ENCODE results near the gene AFF2.

DNA sequence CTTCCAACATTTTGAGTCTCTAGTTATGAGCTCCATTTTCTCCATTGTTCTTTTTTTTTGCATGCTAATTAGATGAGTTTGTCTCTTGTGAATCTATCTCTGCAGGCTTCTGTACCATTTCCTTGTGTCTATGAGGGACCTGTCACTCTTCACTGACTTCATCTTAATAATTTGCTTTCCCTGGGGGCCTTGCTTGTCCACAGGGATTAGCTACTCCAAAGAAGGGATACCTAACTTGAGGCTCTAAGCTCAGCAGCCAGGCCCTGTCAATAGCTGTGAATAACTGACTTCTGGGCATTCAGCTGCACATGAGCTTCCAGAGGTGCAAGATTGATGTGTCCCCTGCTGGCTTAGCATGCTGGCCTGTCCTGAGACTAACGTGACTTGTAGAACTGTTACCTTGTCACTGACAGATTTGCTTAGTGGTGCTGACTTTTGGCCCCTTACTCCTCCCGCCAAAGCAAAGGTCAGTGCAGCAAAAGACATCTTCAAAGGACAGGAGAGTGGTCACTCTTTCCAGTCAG is 124.6 kb downstream of the AFF2 start:
- TF ChIP-seq, protein P1, sequence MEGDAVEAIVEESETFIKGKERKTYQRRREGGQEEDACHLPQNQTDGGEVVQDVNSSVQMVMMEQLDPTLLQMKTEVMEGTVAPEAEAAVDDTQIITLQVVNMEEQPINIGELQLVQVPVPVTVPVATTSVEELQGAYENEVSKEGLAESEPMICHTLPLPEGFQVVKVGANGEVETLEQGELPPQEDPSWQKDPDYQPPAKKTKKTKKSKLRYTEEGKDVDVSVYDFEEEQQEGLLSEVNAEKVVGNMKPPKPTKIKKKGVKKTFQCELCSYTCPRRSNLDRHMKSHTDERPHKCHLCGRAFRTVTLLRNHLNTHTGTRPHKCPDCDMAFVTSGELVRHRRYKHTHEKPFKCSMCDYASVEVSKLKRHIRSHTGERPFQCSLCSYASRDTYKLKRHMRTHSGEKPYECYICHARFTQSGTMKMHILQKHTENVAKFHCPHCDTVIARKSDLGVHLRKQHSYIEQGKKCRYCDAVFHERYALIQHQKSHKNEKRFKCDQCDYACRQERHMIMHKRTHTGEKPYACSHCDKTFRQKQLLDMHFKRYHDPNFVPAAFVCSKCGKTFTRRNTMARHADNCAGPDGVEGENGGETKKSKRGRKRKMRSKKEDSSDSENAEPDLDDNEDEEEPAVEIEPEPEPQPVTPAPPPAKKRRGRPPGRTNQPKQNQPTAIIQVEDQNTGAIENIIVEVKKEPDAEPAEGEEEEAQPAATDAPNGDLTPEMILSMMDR (IDR thresholded peaks at IDR 0.05; ENCODE audit: low read length), result no peak
- no peak for TF ChIP-seq EZH2 (optimal IDR thresholded peaks at IDR 0.05; ENCODE audit: low read depth, low read length)
